Activated T-helper 1 cell treated with anti-CD3 and anti-CD28 coated beads, Interleukin-12 subunit alpha, Interleukin-12 subunit beta, Interleukin-2, Interleukin-4 antibody, amounts not matched to agents 30 ng/mL and 10 ng/mL and 1 ng/mL, durations not matched to agents 14 hours and 24 hours and 36 hours (primary cell): ENCODE data around the gene RAD50. TPM values are rescaled to one million over a fixed set of nuclear protein-coding genes. Genes with fewer than 3 reads are reported as not detected.

Experiments used
- DNase-seq: peaks from one replicate; pipeline ENCODE4 v3.0.0; 2021; ENCODE audit warnings: low spot score
- H3K27ac Mint-ChIP-seq: one replicate; pipeline ENCODE4 v1.8.0; 2021; ENCODE audit warnings: mild to moderate bottlenecking, mixed read lengths
- H3K27me3 Mint-ChIP-seq: one replicate; pipeline ENCODE4 v1.8.0; 2022; ENCODE audit warnings: mild to moderate bottlenecking, moderate library complexity, mixed read lengths; ENCODE audit not compliant: insufficient read depth
- H3K36me3 Mint-ChIP-seq: one replicate; pipeline ENCODE4 v1.8.0; 2021; ENCODE audit warnings: low read depth, mixed read lengths
- H3K4me1 Mint-ChIP-seq: one replicate; pipeline ENCODE4 v1.8.0; 2021; ENCODE audit warnings: low read depth, mixed read lengths
- H3K4me3 Mint-ChIP-seq: one replicate; pipeline ENCODE4 v1.8.0; 2021; ENCODE audit warnings: mild to moderate bottlenecking, moderate library complexity, mixed read lengths
- H3K9me3 Mint-ChIP-seq: one replicate; pipeline ENCODE4 v1.8.0; 2021; ENCODE audit warnings: mixed read lengths
- intact Hi-C: fragments of 100-400 bp; cut with micrococcal nuclease; formaldehyde crosslinking; loops from one replicate; pipeline ENCODE4 v1.15.1; 2024
- total RNA-seq: library from RNA; stranded (reverse); gene quantifications from 2 replicates; pipeline ENCODE4 v1.2.3, GENCODE V29; 2022

The RAD50 gene
- total RNA-seq, 1 donor from 2014 or later: 33.0 TPM

DNA sequence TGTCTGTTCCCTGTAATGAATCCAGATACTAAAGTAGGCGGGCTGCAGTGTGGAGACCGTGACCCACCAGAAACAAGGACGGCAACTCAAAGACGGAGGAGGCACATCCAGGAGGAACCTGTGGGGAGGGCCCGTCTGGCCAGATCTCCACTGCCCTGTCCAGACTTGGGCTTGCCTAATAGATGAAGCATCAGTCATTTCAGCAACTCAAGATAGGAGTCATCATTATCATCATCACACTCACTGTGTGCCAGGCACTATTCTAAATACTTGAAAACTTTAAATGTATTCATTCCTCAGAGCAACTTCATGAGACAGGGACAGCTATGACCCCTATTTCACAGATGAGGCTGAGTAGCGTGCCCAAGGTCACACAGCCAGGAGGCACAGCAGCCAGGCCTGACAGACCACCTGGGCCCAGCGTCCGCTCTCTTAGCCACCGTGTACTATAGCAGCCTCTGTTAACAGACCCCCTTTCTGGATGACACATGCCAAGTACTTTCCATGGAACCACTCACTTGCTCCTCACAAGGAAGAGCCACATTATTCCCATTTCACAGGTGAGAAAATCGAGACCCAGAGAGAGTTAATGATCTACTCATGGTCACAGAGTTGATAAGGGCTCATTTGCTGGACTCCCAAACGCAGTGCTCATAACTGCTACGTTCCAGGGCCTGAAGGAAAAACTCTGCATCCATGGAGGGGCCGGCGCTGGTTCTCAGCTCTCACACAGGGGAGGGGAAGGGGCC is 112.1 kb downstream of the RAD50 start:
- intact Hi-C loops: no loop called here
- Mint-ChIP-seq H3K36me3 (peaks cover 6% of the 10 kb centered on the region), H3K4me3 (no peak overlapping the region), H3K9me3 (peaks cover 5% of the 10 kb centered on the region), H3K4me1 (peaks cover 34% of the 10 kb centered on the region), H3K27me3 (no peaks in the 10 kb centered on the region), H3K27ac (peak overlapping the region; percentile 7)
- no peak for DNase-seq

DNA sequence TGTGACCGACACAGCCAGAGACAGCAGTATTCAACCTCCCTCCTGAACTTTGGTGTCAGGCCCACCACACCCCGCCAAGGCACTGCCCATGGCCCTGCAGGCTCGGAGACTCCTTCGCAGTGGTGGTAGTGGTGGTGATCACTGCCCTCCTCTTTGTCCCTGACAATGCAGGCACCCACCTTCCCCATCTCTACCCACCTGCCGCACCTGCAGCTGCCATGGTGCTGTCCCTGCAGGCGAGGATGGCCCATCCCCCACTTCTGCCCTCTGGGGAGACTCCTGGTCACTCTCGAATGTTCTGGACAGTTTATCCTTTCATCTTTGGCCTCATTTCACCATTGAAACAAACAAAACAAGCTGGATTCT is 112.7 kb downstream of the RAD50 start:
- intact Hi-C loops: no loop called here
- Mint-ChIP-seq H3K4me1 (peaks cover 34% of the 10 kb centered on the region), H3K27me3 (no peaks in the 10 kb centered on the region), H3K9me3 (peaks cover 5% of the 10 kb centered on the region), H3K4me3 (no peak overlapping the region), H3K36me3 (peaks cover 6% of the 10 kb centered on the region), H3K27ac (no peak overlapping the region)
- DNase-seq: no peak

DNA sequence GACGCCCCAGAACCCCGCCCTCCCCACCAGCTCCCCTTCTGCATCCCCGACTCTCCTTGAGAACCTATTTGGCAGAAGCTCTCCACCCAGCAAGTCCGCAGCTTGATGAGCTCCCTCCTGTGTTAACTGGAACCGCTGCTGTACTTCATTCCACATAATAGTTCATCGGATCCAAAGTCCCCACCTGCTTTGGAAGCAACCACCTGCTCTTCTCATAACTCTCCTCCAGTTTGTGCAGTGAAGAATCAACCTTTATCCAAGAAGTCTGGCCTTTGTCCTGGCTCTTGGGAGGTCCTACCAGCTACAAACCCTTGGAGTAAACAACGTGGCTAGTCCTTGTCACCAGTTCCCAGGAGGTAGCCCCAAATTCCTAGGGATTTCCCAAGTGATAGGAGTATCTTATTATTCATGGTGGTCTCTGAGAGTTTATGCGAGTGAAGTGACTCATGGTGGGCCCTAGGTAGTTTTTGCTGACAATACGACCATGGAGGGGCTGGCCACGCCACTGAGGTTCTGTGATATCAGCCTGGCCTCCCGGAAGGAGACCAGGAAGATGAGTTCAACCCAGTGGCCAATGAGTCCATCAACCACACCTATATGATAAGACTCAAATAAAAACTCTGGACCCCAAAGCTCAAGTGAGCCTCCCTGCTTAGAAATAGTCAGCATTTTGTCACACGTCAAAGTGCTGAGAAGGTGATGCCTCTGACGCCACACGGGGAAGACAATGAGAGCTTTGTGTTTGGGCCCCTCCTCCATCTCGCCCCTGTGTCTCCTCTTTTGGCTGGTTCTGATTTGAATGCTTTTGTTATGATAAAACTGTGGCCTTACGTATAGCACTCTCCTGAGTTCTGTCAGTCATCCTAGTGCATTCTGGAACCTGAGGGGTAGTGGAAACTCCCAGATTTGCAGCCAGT is 113.4 kb downstream of the RAD50 start:
- intact Hi-C loops: no loop called here
- DNase-seq: no peak
- Mint-ChIP-seq H3K9me3 (peaks cover 5% of the 10 kb centered on the region), H3K4me3 (no peak overlapping the region), H3K4me1 (peaks cover 38% of the 10 kb centered on the region), H3K36me3 (peaks cover 6% of the 10 kb centered on the region), H3K27ac (no peak overlapping the region), H3K27me3 (no peaks in the 10 kb centered on the region)

DNA sequence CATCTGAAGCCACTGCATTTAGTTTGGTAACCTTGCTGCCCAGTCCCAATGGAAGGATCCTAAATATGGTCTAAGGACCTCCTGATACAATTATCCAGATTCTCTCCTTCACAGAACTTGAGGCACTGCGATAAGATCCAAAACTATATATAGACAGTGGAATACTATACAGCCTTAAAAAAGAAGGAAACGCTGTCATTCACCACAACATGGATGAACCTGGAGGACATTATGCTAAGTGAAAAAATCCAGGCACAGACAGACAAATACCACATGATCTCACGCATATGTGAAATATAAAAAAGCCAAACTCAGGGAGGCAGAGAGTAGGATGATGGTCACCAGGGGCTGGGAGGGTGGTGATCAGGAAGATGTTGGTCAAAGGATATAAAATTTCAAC is 114.2 kb downstream of the RAD50 start:
- no peak for DNase-seq
- no peak overlapping the region for H3K4me3 Mint-ChIP-seq
- peaks cover 40% of the 10 kb centered on the region for H3K4me1 Mint-ChIP-seq
- peaks cover 5% of the 10 kb centered on the region for H3K9me3 Mint-ChIP-seq
- no peaks in the 10 kb centered on the region for H3K27me3 Mint-ChIP-seq
- intact Hi-C loops: no loop called here
- peaks cover 4% of the 10 kb centered on the region for H3K36me3 Mint-ChIP-seq
- no peak overlapping the region for H3K27ac Mint-ChIP-seq

DNA sequence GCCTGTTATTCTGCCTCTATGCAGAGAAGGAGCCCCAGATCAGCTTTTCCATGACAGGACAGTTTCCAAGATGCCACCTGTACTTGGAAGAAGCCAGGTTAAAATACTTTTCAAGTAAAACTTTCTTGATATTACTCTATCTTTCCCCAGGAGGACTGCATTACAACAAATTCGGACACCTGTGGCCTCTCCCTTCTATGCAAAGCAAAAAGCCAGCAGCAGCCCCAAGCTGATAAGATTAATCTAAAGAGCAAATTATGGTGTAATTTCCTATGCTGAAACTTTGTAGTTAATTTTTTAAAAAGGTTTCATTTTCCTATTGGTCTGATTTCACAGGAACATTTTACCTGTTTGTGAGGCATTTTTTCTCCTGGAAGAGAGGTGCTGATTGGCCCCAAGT is 116.7 kb downstream of the RAD50 start:
- Mint-ChIP-seq H3K36me3 (peaks cover 6% of the 10 kb centered on the region), H3K9me3 (peaks cover 5% of the 10 kb centered on the region), H3K4me3 (no peak overlapping the region), H3K27ac (peak overlapping the region; percentile 88), H3K4me1 (peaks cover 41% of the 10 kb centered on the region), H3K27me3 (no peaks in the 10 kb centered on the region)
- intact Hi-C loops: no loop called here
- no peak for DNase-seq

DNA sequence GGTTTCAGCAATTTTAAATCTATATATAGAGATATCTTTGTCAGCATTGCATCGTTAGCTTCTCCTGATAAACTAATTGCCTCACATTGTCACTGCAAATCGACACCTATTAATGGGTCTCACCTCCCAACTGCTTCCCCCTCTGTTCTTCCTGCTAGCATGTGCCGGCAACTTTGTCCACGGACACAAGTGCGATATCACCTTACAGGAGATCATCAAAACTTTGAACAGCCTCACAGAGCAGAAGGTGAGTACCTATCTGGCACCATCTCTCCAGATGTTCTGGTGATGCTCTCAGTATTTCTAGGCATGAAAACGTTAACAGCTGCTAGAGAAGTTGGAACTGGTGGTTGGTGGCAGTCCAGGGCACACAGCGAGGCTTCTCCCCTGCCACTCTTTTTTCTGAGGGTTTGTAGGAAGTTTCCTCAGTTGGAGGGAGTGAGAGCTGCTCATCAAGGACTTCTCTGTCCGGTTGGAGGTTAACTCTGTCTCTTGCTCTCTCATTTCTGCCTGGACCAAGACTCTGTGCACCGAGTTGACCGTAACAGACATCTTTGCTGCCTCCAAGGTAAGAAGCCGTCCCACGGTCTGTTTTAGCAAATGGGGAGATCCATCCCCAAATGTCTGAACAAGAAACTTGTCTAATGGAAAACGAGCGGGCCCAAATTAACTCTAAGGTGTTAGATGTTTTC is 117.3 kb downstream of the RAD50 start, which contains the start of gene IL4:
Gene IL4, plus strand, starts transcription at position 51 of the 692 bp plus-strand sequence. Its CDS starts 62 bp downstream, at position 113.
- H3K27me3 Mint-ChIP-seq: no peaks in the 10 kb centered on the region
- H3K4me3 Mint-ChIP-seq: peak within 1 kb of the TSS; percentile 63
- intact Hi-C loops: loop anchor here (1.0 kb wide), 2 partner anchors 11 to 14 kb away; no protein-coding TSS in a partner anchor
- H3K4me1 Mint-ChIP-seq: peaks cover 41% of the 10 kb centered on the region
- peaks cover 5% of the 10 kb centered on the region for H3K9me3 Mint-ChIP-seq
- no peak for DNase-seq
- H3K36me3 Mint-ChIP-seq: peaks cover 6% of the 10 kb centered on the region
- H3K27ac Mint-ChIP-seq: peak within 1 kb of the TSS; percentile 88

DNA sequence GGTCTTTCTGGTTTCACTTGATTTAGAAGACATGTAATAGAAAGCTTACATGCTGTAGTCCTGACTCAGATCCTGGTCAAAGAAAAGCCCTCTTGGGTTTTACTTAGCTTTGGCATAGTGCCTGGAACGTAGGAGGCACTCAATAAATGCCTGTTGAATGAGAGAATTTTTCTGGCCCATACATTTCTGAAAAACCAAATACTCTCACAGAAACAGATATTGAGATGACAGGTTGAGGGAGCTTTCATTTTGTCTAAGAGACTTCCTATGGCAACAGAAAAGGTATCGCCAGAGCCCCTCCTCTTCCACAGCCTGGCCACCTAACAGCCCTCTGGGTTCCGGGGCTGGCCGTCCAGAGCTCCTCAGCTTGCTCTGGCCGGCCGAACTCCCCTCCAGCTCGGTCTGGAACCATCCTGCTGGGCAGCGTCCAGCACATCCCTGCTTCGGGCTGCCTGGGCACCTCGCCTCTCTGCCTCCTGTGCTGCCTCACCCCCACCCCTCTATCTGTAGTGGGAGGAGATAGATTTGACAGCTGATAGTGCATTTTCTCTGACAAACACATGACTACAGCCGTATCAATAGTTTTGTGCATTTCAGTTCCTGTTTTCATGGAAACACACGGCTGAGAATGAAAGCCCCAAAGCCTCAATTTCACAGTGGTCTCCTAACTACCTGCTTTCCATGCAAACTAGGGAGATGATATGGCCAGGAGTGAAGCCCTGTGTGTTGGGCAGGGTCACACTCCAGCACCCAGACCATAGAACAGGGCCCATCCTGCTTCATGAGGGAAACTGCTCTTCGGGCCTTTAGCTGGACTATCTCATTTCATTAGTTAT is 118.1 kb downstream of the RAD50 start:
- intact Hi-C loops: loop anchor here (1.0 kb wide), 2 partner anchors 12 to 13 kb away; no protein-coding TSS in a partner anchor
- no peak for DNase-seq
- H3K27me3 Mint-ChIP-seq: no peaks in the 10 kb centered on the region
- H3K27ac Mint-ChIP-seq: peak overlapping the region; percentile 88
- peaks cover 7% of the 10 kb centered on the region for H3K36me3 Mint-ChIP-seq
- H3K4me1 Mint-ChIP-seq: peaks cover 41% of the 10 kb centered on the region
- H3K4me3 Mint-ChIP-seq: peak overlapping the region; percentile 63
- peaks cover 5% of the 10 kb centered on the region for H3K9me3 Mint-ChIP-seq

DNA sequence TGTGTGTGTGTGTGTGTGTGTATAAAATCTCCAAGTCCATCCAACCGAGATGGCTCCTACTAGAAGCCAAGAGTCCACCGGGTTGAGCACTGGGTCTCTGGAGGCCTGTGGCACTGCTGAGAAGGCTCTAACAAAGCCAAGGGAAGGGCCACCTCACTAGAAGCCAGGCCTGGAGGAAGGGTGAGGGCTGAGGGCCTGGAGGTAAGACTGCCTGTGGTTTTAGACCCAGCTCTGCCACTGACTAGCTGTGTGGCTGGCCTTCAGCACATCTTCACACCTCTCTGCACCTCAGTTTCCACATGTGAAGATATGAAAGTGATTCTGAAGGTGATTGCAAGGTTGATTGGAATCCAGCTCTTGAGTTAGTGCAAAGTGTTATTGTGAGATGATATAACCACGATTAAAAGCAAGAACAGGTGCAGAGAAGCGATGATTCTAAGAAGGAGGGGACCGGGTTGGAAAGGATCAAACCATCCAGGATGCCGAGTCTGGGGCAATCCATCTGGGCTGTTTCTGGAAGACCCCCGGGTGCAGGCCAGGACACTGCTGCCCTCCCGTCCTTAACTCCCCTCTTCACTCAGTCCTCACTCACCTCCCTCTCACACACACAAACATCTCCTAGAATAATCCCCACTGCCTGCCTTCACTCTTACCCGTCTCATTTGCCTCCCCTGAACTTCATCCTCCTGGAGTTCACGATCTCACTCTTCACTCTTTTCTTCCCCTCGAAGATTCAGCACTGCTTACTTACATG is 119.3 kb downstream of the RAD50 start:
- H3K9me3 Mint-ChIP-seq: peaks cover 2% of the 10 kb centered on the region
- intact Hi-C loops: no loop called here
- no peak for DNase-seq
- peaks cover 9% of the 10 kb centered on the region for H3K36me3 Mint-ChIP-seq
- peaks cover 41% of the 10 kb centered on the region for H3K4me1 Mint-ChIP-seq
- peak overlapping the region; percentile 88 for H3K27ac Mint-ChIP-seq
- H3K4me3 Mint-ChIP-seq: peak overlapping the region; percentile 63
- H3K27me3 Mint-ChIP-seq: no peaks in the 10 kb centered on the region

DNA sequence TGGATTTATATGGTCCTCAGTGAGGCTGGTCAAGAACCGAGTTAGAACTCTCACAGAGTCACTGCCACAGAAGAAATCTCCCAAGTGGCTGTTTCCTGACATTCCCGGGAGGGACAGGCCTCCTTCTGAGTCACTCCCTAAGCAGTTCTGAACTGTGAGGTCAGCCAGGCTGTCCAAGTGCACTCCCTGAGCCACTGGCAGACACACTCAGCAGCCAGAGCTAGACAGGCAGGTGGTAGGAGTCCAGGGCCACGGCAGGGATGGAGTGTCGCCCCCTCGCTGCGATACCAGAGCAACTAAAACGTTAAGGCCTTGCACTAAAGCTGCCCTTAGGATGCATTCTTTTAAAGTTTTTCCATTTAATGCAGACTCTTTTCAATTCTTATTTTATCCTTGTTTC is 120.4 kb downstream of the RAD50 start:
- peaks cover 11% of the 10 kb centered on the region for H3K36me3 Mint-ChIP-seq
- H3K4me1 Mint-ChIP-seq: peaks cover 41% of the 10 kb centered on the region
- no peak overlapping the region for H3K4me3 Mint-ChIP-seq
- intact Hi-C loops: no loop called here
- no peaks in the 10 kb centered on the region for H3K27me3 Mint-ChIP-seq
- no peak for DNase-seq
- no peaks in the 10 kb centered on the region for H3K9me3 Mint-ChIP-seq
- H3K27ac Mint-ChIP-seq: no peak overlapping the region

DNA sequence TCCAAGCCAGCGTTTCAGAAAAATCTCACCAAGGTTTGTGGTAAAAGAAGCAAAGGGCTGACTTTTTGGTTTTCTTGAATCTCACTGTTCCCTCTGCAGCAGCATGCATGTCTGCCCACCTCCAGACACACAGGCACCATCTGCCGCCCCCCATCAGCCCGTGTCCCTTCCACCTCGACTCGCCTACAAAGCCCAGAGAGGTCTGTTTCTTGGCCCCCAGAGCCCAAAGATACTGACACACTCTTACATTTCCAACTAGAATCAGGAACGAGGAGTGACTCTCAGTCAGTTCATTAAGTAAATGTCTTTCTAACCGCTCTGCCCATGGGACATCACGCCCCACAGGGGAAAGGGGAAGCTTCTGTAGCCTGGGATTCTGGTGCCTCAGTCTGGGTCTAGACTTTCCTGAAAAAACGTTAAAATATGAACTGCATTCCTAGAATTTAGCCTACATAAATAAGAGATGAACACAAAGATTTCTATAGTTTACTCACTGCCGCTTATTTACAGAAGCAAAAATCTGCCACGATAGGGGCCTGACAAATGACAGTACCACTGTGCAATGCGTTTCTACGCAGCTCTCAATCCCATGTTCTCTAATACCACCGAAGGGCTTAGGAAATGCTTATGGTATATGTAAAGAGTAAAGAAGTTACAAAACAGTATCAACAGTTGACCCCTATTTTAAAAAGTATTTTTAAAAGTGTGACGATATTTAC is 121.1 kb downstream of the RAD50 start:
- Mint-ChIP-seq H3K36me3 (peaks cover 11% of the 10 kb centered on the region), H3K4me1 (peaks cover 41% of the 10 kb centered on the region), H3K4me3 (no peak overlapping the region), H3K27me3 (no peaks in the 10 kb centered on the region), H3K9me3 (no peaks in the 10 kb centered on the region), H3K27ac (no peak overlapping the region)
- DNase-seq: no peak
- intact Hi-C loops: no loop called here

DNA sequence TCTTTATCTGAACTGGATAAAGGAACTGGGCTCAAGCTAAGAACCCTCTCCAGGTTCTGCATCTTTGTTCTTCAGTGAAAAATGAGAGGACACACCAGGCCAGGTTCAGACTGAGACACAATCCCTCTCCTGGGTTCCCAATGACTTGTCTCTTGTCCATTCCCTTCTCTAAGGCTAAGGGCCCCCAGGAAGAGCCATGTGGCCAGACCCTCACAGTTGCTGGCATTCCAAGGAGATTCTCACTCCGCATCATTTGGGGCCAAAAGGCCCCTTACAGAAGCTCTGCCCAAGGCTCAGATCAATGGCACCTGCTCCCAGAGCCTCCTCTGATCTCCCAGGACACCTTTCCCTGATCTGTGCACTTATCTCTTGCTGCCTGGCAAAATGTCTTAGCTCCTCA is 122.0 kb downstream of the RAD50 start:
- H3K9me3 Mint-ChIP-seq: no peaks in the 10 kb centered on the region
- H3K4me3 Mint-ChIP-seq: no peak overlapping the region
- intact Hi-C loops: no loop called here
- H3K4me1 Mint-ChIP-seq: peaks cover 35% of the 10 kb centered on the region
- no peak overlapping the region for H3K27ac Mint-ChIP-seq
- no peaks in the 10 kb centered on the region for H3K27me3 Mint-ChIP-seq
- peaks cover 11% of the 10 kb centered on the region for H3K36me3 Mint-ChIP-seq
- DNase-seq: no peak
